ENCODE results near the gene NLE1.

- no peak for TF ChIP-seq GATA2 (IDR thresholded peaks at IDR 0.05; ENCODE audit: low read depth, low read length)
- no peak for TF ChIP-seq GATA3 (IDR thresholded peaks at IDR 0.05; ENCODE audit: low read depth, low read length)
Observed at GRCh38 chr17:35089586-35090296, 52.4 kb downstream of the NLE1 start.
